ENCODE measurements around the gene NDFIP1.

DNA sequence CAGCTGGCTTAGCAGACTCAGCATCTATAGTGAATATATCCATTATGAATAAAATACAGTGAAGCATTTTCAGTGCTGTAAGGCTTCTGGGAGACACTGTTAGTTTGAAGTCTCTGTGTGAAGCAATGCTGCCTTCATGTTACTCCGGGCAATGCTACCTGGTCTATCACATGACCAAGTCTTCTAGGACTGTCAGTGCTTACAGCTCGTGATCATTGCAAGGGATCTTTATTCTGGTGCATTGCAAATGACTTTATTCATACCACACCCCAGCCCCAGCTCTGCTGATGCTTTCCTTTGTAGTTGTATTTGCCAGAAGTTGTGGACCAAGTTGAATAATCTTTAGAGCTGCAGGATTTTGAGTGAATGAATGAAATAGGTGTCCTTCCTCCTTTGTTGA lies 21.9 kb upstream of the NDFIP1 start:
- TF ChIP-seq POLR2A (IDR thresholded peaks at IDR 0.05), result no peak
- TF ChIP-seq, protein P1, sequence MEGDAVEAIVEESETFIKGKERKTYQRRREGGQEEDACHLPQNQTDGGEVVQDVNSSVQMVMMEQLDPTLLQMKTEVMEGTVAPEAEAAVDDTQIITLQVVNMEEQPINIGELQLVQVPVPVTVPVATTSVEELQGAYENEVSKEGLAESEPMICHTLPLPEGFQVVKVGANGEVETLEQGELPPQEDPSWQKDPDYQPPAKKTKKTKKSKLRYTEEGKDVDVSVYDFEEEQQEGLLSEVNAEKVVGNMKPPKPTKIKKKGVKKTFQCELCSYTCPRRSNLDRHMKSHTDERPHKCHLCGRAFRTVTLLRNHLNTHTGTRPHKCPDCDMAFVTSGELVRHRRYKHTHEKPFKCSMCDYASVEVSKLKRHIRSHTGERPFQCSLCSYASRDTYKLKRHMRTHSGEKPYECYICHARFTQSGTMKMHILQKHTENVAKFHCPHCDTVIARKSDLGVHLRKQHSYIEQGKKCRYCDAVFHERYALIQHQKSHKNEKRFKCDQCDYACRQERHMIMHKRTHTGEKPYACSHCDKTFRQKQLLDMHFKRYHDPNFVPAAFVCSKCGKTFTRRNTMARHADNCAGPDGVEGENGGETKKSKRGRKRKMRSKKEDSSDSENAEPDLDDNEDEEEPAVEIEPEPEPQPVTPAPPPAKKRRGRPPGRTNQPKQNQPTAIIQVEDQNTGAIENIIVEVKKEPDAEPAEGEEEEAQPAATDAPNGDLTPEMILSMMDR (IDR thresholded peaks at IDR 0.05), result no peak

All from right lobe of liver (tissue), 4 donors.